ENCODE results near the gene ZNF730. TPM values are rescaled to one million over a fixed set of nuclear protein-coding genes. Genes with fewer than 3 reads are reported as not detected.

ZNF730 gene
- total RNA-seq, 2 donors from 2014 or later: 0.33 to 1.0 TPM

Other genes starting within 250 kb of the ZNF730 start
- gene ZNF728, start 113.8 kb upstream of the ZNF730 start, total RNA-seq: 1 to 10 TPM; 3.9 TPM
- gene ZNF724, start 133.4 kb downstream of the ZNF730 start, total RNA-seq: 1 to 10 TPM; 1.4 TPM